HEK293 (cell line): ENCODE results near the gene DNAJC27.

Experiments used
- PRDM1 ChIP-seq: fragments of 450-650 bp; formaldehyde crosslinking; IDR thresholded peaks from 2 replicates; pipeline ENCODE4; 2016; ENCODE audit warnings: missing biosample characterization, missing genetic modification characterization
- TF ChIP-seq, protein P1 (sequence below): fragments of 450-650 bp; formaldehyde crosslinking; IDR thresholded peaks from 2 replicates; pipeline ENCODE4 v1.5.1; 2016; ENCODE audit warnings: missing biosample characterization, missing genetic modification characterization
- TF ChIP-seq, protein P2 (sequence below): fragments of 450-650 bp; formaldehyde crosslinking; IDR thresholded peaks from 2 replicates; pipeline ENCODE4 v1.5.1; 2017; ENCODE audit warnings: missing biosample characterization, mild to moderate bottlenecking, missing genetic modification characterization, moderate library complexity

DNA sequence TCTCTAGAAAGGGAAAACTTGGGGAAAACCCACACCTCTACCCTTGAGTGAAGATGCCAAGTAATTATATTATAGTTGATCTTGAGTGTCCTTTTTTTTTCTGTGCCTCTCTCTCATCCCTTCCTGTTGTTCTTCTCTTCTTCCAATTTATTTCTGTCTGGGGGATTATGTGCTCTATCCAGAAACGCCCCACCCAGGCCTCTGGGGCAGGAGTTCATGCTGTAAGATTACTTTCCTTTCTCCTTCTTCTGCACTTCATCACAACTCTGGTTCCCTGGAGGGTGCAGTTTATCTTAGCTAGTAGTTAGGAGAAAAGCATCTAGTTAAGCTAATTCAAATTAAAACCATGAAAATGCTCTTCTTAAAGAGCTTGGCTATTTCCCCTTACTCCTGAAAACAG is 30.3 kb upstream of the DNAJC27 start:
- TF ChIP-seq PRDM1 (tag by site-specific recombination) = no peak
- TF ChIP-seq, protein P1, sequence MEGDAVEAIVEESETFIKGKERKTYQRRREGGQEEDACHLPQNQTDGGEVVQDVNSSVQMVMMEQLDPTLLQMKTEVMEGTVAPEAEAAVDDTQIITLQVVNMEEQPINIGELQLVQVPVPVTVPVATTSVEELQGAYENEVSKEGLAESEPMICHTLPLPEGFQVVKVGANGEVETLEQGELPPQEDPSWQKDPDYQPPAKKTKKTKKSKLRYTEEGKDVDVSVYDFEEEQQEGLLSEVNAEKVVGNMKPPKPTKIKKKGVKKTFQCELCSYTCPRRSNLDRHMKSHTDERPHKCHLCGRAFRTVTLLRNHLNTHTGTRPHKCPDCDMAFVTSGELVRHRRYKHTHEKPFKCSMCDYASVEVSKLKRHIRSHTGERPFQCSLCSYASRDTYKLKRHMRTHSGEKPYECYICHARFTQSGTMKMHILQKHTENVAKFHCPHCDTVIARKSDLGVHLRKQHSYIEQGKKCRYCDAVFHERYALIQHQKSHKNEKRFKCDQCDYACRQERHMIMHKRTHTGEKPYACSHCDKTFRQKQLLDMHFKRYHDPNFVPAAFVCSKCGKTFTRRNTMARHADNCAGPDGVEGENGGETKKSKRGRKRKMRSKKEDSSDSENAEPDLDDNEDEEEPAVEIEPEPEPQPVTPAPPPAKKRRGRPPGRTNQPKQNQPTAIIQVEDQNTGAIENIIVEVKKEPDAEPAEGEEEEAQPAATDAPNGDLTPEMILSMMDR (tag by site-specific recombination) = no peak
- TF ChIP-seq, protein P2, sequence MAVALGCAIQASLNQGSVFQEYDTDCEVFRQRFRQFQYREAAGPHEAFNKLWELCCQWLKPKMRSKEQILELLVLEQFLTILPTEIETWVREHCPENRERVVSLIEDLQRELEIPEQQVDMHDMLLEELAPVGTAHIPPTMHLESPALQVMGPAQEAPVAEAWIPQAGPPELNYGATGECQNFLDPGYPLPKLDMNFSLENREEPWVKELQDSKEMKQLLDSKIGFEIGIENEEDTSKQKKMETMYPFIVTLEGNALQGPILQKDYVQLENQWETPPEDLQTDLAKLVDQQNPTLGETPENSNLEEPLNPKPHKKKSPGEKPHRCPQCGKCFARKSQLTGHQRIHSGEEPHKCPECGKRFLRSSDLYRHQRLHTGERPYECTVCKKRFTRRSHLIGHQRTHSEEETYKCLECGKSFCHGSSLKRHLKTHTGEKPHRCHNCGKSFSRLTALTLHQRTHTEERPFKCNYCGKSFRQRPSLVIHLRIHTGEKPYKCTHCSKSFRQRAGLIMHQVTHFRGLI (tag by site-specific recombination) = no peak
